Measurements from ENCODE around the gene LRRC52.
A peak's percentile ranks its signal among the peaks of the same experiment; 100 is the strongest.
"Not testable (repeated sequence)": the region's sequence is repeated elsewhere in the genome, so short reads cannot be mapped to it uniquely, and the experiment has no call there.

Gene LRRC52

DNA sequence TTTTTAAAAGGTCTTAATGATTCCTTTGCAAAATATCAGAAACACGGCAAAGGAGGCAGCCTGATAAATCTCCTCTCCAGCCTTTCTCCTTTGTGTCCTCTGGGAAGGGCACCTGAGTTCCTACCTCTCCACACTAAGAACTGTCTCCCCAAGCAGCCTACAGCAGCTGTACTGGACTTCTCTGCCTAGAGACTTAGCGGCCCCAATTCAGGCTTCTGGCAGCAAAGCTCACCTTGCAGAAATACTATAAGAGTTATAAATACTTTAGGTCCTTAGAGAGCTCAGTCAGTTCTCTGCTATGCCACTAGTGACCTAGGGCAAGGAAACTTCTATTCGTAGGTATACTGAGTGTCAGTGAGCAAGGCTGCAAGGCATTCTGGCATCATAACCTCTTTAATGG, 33.9 kb downstream of the LRRC52 start:
- no peak overlapping the region for H3K27ac ChIP-seq

DNA sequence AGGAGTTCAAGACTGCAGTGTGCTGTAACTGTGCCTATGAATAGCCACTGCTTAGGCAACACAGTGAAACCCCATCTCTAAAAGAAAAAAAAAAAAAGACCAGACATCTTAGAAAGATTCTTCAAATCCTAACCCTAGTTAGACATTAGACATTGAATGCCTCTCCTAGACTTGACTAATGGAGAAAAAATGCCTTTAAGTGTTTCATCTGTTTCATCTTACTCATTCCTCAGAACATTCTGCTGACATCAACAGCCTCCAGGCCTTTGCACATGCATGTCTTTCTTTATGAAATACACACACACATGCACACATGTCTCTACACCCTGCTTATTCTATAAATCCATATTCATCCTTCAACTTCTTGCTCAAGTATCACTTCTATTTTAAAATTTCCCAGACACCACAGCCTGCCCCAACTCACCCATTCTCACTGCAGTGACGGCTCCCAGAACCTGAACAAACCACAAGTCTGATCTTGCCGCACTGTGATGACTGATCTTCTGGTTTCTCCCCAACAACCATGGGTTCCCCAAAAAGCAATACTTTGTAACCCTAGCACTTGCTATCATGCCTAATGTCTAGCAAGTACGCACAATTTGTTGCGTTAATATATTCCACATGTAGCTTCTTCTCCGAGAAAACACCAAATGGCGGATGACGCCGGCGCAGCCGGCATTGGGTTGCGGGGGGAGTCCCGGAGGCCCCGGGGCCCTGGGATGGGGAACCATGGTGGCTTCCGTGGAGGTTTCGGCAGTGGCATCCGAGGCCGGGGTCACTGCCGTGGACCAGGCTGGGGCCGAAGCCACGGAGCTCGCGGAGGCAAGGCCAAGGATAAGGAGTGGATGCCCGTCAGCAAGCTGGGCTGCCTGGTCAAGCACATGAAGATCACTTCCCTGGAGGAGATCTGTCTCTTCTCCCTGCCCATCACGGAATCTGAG, 37.4 kb downstream of the LRRC52 start:
- no peak overlapping the region for H3K4me3 ChIP-seq

More for the DNA sequence above, 33.9 kb downstream of the LRRC52 start:
- no peak overlapping the region for H3K4me3 ChIP-seq

DNA sequence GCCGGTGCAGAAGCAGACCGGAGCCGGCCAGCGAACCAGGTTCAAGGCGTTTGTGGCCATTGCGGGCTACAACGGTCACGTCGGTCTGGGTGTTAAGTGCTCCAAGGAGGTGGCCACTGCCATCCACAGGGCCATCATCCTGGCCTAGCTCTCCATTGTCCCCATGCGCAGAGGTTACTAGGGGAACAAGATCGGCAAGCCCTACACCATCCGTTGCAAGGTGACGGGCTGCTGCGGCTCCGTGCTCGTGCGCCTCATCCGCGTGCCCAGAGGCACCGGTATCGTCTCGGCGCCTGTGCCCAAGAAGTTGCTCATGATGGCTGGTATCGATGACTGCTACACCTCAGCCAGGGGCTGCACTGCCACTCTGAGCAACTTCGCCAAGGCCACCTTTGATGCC, 38.1 kb downstream of the LRRC52 start:
- Histone ChIP-seq H3K27ac (no peak overlapping the region), H3K4me3 (no peak overlapping the region)

More for the DNA sequence above, 37.4 kb downstream of the LRRC52 start:
- H3K27ac ChIP-seq = peak overlapping the region in 2 of 21 experiments; percentile 22 to 46

DNA sequence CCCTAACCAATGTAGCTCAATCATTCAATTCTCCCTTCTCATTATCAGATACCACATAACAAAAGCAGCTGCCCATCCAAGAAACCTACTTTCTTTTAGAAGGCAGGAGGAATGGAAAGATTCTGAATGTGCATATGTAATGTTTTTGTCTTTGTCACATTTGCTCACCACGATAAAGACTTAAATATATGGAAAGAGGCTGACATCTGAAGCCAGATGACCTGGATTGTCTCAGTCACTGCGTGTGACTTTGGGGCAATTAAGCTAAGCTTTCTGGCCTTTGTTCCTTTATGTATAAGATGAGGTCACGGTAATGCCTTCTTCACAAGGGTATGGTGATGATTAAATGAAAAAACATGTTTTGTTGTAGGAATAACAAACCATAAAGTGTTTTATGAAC, 42.6 kb downstream of the LRRC52 start:
- no peak overlapping the region for H3K27ac ChIP-seq
- H3K4me3 ChIP-seq = no peak overlapping the region

DNA sequence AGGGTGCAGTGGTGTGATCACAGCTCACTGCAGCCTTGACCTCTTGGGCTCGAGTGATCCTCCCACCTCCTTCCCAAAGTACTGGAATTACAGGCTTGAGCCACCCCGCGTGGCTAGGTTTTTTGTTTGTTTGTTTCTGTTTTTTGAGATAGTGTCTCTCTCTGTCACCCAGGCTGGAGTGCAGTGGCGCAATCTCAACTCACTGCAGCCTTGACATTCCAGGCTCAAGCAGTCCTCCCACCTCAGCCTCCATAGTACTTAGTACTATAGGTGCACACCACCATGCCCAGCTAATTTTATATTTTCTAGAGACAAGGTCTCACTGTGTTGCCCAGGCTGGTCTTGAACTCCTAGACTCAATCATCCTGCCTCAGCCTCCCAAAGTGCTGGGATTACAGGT, 47.6 kb downstream of the LRRC52 start:
- H3K27ac ChIP-seq, H3K4me3 ChIP-seq: not testable (repeated sequence)

DNA sequence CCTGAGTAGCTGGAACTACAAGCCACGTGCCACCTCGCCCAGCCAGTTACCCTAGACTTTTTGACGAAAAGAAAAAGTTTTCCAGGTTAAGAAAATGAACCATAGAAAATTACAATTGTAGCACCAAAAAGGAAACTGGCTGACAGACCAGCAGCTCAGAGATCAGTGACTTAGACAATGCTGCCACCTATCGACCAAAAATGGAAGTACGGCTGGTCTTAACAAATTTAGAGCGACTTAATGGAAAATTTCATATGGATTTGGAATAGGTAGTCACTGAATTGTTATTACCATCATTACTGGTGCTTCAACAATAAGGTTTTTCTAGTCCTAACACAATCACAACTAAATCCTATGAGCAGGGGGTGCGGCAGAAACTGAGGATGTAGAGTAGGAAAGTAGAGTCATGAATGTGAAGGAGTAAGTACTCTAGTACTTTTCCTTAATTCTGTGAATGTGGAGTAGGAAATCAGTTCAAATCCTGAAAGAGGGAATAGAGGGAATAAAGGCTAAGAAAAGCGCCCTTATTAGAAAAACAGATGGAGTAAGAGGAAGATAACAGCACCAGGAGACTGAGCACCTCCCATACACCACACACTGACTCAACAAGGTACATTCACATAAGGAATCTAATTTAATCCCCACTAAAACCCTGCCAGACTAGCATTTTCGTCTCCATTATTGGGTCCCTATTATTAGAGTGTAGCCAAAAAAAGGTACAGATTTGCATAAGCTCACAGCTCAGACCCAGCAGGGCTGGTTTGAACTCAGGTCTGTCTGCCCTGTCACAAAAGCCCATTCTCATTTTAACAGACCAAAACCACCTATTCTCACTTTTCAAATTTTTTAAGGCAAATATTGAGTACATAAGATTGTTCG, 49.4 kb downstream of the LRRC52 start:
- no peak overlapping the region for H3K4me3 ChIP-seq
- no peak overlapping the region for H3K27ac ChIP-seq

DNA sequence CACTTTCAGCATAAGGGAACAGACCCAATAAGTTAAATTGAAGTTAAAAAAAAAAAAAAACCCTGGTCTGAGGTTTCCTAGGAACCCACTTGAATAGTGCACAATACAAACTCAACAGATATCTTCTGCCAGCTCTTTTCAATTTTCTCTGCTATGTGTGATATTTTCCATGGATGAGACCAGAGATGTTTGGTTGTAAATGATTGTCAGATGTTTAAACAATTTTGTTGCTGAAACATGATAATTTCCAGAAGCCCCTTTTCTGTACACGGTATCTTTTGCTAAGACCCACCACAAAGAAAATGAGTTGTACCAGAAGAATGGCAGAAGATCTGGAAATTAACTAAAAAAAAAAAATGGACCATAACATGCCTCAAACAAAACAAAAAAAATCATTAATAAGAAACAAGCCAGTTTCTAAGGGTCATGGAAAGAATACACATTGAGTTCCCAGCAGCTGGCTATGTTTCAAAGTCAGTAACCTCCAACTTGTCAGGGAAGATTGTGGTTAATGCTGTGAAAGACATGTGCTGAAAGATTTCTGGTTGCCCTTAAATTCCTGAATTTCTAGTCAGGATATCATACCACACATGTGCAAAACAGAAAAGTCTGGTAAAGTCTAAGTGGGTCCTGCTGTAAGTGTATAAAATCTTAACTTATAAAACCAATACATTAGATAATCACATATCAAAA, 51.6 kb downstream of the LRRC52 start:
- Histone ChIP-seq H3K27ac (peak overlapping the region in 2 of 21 experiments; percentile 48 to 57), H3K4me3 (no peak overlapping the region)

DNA sequence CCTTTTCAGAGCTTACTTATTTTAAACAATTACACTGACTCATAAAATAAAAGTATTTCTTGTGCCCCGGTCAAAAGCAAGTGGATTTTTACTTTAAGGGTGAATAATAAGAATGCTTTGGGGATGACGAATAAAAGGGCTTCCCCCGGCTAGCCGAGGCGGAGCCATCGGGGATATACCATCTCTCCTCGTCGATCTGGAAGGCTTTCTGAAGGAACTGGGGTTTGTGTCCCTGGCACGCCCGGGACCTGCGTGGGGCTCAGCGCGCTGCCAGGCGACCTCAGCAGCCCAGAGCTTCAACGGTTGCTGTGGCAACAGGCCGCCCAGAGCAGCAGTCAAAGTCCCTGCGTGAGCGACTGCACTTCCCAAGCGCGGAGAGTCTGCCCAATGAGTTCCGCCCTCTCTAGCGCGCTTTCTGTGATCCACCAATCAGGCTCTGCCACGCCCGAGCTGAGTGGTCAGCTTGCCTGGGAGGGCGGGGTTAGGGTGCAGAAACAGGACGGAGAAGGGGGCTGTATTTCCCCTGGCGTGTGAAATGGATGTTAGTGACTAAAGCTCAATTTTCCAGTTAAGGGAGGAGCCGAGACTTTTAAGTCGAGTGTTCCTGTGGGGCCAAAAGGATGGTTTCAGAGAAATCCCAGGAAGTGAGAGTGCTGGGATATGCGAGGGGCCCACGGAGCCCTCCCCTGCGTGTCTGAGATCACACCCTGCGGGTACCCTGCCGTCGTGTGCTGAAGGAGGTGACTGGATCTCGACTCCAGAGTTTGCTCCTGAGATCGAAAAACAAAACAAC, 54.3 kb downstream of the LRRC52 start:
- H3K27ac ChIP-seq = peak overlapping the region in 20 of 21 experiments; percentile 14 to 86 (median 64)
- H3K4me3 ChIP-seq = peak overlapping the region; percentile 31 to 51 (median 43)

DNA sequence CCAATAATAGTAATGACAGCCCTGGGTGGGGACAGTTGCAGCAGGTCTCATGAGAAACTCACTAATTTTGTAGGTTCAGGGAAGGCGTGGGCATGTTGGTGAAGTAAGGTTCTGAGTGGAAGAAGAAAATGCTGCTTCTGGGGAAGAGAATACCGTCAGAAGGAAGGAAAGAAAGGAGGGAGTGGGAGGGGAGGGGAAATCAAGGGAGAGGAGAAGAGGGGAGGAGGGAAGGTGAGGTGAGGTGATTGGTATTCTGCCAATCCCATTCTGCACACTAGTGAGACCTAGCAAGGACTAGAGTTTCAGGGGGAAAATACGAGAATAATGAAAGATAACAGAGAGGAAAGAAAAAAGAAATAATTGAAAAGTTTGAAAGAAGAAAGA, 54.9 kb downstream of the LRRC52 start:
- Histone ChIP-seq H3K4me3 (peak overlapping the region; percentile 31 to 51 (median 43)), H3K27ac (peak overlapping the region in 20 of 21 experiments; percentile 14 to 86 (median 64))

DNA sequence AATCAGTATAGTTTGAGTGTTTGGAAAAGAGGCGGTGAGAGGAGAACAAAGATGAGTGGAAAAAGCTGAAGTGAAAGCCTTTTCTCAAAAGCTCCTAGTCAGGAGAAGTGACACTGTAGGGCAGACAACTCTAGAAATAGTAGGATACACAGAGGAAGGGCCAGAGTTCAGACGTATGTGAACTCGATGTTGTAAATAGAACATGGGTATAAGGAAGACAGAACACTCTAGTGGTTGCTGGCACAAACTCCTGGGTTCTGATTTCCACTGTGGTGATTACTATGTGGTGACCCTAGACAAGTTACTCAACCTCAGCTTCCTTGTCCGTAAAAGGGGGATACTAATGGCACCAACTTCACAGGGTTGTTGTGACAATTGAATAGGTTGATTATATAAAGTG, 57.0 kb downstream of the LRRC52 start:
- H3K4me3 ChIP-seq = no peak overlapping the region
- H3K27ac ChIP-seq = no peak overlapping the region

DNA sequence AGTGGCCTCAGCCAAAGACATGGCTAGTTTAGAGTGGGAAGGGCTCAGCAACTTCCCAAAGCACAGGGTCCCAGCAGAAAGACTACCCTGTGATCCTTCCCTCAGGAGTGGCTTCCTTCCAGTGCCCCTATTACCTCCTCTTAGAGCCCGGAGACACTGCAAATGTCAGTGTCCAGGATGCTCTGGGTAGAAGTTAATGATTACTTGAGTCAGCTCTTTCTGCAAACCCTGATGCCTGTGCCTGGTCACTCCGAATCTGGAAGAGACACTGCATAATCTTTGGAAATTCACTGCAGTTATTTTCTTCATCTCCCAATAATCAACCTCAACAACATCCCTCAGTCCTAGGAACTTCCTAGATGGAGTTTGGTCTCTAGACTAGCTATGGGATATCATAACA, 60.0 kb downstream of the LRRC52 start:
- H3K27ac ChIP-seq = no peak overlapping the region
- no peak overlapping the region for H3K4me3 ChIP-seq

DNA sequence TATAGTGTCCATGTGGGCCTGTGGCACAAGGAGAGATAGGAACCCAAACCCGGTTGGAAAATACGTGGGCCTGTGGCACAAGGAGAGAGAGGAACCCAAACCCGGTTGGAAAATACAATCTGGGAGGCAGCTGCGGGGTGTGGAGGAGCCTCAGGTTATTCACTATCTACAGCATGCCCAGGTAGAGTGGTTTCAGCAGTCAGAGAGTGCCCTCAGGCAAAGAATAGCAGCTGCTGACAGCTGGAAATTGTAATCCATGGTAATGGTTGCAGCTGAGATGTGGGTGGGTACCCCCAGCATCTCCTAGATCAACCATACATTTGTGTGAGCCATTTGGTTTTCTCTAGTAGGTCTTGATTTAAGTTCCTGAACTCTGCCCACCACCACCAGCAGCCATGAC, 61.4 kb downstream of the LRRC52 start:
- H3K4me3 ChIP-seq = no peak overlapping the region
- H3K27ac ChIP-seq = no peak overlapping the region

DNA sequence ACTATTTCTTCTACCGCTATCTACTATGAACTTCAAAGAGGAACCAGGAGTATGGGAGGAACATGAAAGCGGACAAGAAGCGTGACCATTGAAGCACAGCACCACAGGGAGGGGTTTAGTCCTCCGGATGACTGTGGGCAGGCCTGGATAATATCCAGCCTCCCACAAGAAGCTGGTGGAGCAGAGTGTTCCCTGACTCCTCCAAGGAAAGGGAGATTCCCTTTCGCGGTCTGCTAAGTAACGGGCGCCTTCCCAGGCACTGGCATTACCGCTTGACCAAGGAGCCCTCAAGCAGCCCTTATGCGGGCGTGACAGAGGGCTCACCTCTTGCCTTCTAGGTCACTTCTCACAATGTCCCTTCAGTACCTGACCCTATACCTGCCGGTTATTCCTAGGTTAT, 62.9 kb downstream of the LRRC52 start:
- not testable (repeated sequence) for H3K4me3 ChIP-seq, H3K27ac ChIP-seq

DNA sequence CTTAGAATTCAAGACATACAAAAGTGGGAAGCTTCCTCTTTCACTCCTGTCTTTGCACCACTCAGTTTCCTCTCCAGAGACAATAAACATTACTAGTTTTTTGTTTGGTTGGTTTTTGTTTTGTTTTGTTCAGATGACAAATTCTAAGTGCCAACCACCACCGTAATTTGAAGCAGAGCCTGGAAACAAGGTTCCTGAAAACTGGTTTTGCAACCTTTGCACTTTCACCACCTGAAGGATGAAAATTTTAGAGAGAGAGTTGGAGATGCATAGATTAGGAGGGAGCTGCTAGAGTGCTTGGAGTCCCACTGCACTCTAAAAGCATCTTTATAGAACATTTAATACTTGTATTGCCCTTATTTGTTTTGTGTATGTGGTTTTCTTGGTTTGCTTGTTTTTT, 67.1 kb downstream of the LRRC52 start:
- Histone ChIP-seq H3K4me3 (no peak overlapping the region), H3K27ac (no peak overlapping the region)

DNA sequence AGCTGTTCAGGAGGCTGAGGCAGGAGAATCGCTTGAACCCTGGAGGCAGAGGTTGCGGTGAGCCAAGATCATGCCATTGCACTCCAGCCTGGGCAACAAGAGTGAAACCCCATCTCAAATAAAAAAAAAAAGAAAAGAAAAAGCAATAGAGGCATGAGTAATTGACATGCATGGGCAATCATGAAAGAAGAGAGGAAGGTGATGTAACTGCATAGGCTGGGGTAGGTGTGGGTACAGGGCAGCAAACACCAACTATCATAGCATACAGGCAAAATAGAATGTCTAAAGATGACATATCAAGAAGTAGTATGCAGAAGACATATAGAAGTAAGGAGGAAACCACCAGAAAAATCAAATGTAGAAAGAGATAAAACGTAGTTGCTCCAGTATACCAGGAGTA, 68.3 kb downstream of the LRRC52 start:
- H3K4me3 ChIP-seq = no peak overlapping the region
- no peak overlapping the region for H3K27ac ChIP-seq

All from skin epidermis (tissue), 12 donors.